SK-N-SH (cell line): ENCODE data around the gene ODAD2.

Source experiments
- CTCF ChIP-seq: fragments of 200-600 bp; sonication (generic); IDR thresholded peaks from 2 replicates; pipeline ENCODE4 v1.6.1; 2017; ENCODE audit warnings: antibody characterized with exemption, mild to moderate bottlenecking, moderate library complexity
- FOSL2 ChIP-seq: IDR thresholded peaks from 2 replicates; pipeline ENCODE4 v1.4.0; 2012; ENCODE audit warnings: low read depth, mild to moderate bottlenecking, moderate library complexity, borderline replicate concordance
- JUND ChIP-seq: IDR thresholded peaks from 2 replicates; pipeline ENCODE4 v1.4.0; 2012
- POLR2AphosphoS5 ChIP-seq: IDR thresholded peaks from 2 replicates; pipeline ENCODE4 v1.6.1; 2012; ENCODE audit warnings: low read depth, low read length
- SMC3 ChIP-seq: IDR thresholded peaks from 2 replicates; pipeline ENCODE4 v1.6.1; 2012; ENCODE audit warnings: low read depth, low read length, improper control_type of control experiment
- ZBTB33 ChIP-seq: IDR thresholded peaks from 2 replicates; pipeline ENCODE4 v1.4.0; 2012; ENCODE audit warnings: low read depth, borderline replicate concordance

DNA sequence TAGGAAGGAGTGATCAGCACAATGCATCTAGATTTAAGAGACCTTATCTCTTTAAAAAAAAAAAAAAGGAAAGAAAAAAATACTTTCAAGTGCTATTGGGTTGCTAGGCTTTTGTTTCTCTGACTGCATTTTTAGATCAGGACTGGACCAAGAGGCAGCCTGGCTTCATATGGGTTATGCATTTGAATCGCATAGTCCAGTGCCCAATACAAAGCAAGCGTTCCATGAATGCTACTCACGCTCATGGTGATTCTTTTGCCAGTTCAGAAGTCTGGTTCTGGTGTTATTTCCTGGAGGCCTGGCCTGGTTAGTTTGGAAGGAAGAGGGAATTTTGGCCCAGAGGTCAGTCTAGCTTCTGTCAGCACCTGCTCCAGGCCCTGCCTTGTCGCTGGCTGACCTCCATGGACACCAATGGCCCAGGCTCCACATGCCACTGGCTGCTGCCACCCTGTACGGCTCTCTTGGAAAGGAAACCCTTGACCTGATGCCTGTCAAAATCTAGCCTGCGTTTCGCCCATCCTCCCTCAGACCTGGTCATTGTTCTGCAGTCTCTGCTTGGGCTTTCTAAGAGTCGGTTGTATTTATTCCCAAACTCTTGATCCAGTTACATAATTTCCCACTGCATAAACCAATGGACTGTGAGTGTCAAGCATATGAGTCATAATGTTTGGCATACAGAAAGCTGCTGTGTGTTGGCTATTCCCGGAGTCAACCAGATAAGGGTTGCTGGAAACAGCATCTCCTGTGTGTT is 178.9 kb downstream of the ODAD2 start:
- no peak for TF ChIP-seq JUND
- no peak for TF ChIP-seq CTCF
- TF ChIP-seq SMC3: no peak
- no peak for TF ChIP-seq POLR2AphosphoS5
- TF ChIP-seq ZBTB33: no peak
- no peak for TF ChIP-seq FOSL2
